Osteoblast (primary cell): ENCODE data around the gene MRPS27. TPM values are rescaled to one million over a fixed set of nuclear protein-coding genes. Genes with fewer than 3 reads are reported as not detected.
"Not testable (repeated sequence)": the region's sequence is repeated elsewhere in the genome, so short reads cannot be mapped to it uniquely, and the experiment has no call there.

Experiments
- DNase-seq: peaks from one replicate; pipeline ENCODE4 v3.0.0; 2011; ENCODE audit warnings: low spot score, mixed read lengths; ENCODE audit not compliant: insufficient read length; ENCODE audit errors: missing footprints
- H2AFZ ChIP-seq: 2 replicates; pipeline ENCODE4 v1.6.0; 2011; ENCODE audit warnings: mild to moderate bottlenecking, low read length
- H3K27ac ChIP-seq: 2 replicates; pipeline ENCODE4 v1.5.1; 2011; ENCODE audit warnings: mild to moderate bottlenecking, low read depth, low read length, moderate library complexity
- H3K27me3 ChIP-seq: 2 replicates; pipeline ENCODE4 v1.6.0; 2012; ENCODE audit warnings: mild to moderate bottlenecking, control low read depth, inconsistent platforms, low read length, moderate library complexity; ENCODE audit not compliant: insufficient read depth
- H3K36me3 ChIP-seq: 2 replicates; pipeline ENCODE4 v1.5.1; 2011; ENCODE audit warnings: mild to moderate bottlenecking, low read length, control low read depth, moderate library complexity; ENCODE audit not compliant: insufficient read depth
- H3K4me1 ChIP-seq: 2 replicates; pipeline ENCODE4 v1.5.1; 2011; ENCODE audit warnings: mild to moderate bottlenecking, low read length, control low read depth, moderate library complexity; ENCODE audit not compliant: insufficient read depth
- H3K4me2 ChIP-seq: 2 replicates; pipeline ENCODE4 v1.6.0; 2011; ENCODE audit warnings: mild to moderate bottlenecking, low read length; ENCODE audit not compliant: insufficient read depth
- H3K4me3 ChIP-seq: fragments of 200-600 bp; sonication (generic); 3 replicates; pipeline ENCODE4 v1.5.1; 2012; ENCODE audit warnings: mild to moderate bottlenecking, low read length, inconsistent platforms; ENCODE audit not compliant: insufficient read depth
- H3K79me2 ChIP-seq: 2 replicates; pipeline ENCODE4 v1.6.0; 2012; ENCODE audit warnings: mild to moderate bottlenecking, low read length, control low read depth, inconsistent platforms; ENCODE audit not compliant: insufficient read depth
- H3K9me3 ChIP-seq: 2 replicates; pipeline ENCODE4 v1.5.1; 2011; ENCODE audit warnings: low read depth, low read length, control low read depth
- H4K20me1 ChIP-seq: 2 replicates; pipeline ENCODE4 v1.6.0; 2012; ENCODE audit warnings: mild to moderate bottlenecking, low read length, control low read depth; ENCODE audit not compliant: insufficient read depth
- total RNA-seq: library from RNA; depleted of rRNA; stranded (reverse); fragments of >200 nt; gene quantifications from 2 replicates; pipeline ENCODE4 v1.2.3, GENCODE V29; 2012
- TF ChIP-seq, protein P1 (sequence below): IDR thresholded peaks from 2 replicates; pipeline ENCODE4 v1.5.1; 2011; ENCODE audit warnings: mild to moderate bottlenecking, low read depth, low read length, moderate library complexity; ENCODE audit errors: extremely low read depth

MRPS27 gene
- total RNA-seq, 1 donor, result 106 TPM

DNA sequence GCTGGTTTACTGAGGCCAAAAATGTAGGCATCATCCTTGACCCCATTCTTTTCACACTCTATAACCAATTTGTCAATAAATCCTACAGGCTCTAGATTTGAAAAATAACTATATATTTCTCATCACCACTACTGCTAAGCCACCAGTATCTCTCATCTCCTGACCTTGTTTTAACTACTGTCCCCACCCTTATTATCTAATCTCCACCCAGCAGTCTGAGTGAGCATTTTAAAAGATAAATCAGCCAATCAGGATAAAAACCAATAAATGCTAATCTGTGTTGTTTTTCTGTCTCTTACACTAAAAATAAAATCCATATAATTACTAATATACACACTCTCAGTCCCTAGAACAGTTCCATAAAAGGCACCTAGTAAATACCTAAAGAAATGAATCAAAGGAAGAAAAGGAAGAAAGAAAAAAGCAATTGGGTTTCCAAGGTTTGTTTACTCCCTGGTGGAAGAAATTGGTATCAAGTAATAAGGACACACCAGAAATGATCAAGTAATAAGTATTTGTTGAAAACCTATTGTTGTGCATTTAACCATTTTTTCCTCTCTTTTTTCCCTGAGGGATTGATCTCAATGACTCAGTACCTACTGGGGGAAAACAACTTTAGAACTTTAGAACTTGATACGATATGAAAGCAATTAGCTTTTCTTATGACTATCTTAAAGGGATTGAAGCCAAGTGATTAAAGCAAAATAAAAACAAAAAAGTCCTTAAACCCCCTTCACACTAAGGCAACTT lies 19.3 kb downstream of the MRPS27 start:
- Histone ChIP-seq H3K36me3 (no peaks in the 10 kb centered on the region), H4K20me1 (no peaks in the 10 kb centered on the region), H3K79me2 (peaks cover 69% of the 10 kb centered on the region), H3K4me1 (peaks cover 9% of the 10 kb centered on the region), H3K4me2 (peak overlapping the region; percentile 29), H2AFZ (no peak overlapping the region), H3K27ac (peak overlapping the region; percentile 13), H3K4me3 (no peak overlapping the region), H3K27me3 (no peaks in the 10 kb centered on the region), H3K9me3 (no peaks in the 10 kb centered on the region)
- TF ChIP-seq, protein P1, sequence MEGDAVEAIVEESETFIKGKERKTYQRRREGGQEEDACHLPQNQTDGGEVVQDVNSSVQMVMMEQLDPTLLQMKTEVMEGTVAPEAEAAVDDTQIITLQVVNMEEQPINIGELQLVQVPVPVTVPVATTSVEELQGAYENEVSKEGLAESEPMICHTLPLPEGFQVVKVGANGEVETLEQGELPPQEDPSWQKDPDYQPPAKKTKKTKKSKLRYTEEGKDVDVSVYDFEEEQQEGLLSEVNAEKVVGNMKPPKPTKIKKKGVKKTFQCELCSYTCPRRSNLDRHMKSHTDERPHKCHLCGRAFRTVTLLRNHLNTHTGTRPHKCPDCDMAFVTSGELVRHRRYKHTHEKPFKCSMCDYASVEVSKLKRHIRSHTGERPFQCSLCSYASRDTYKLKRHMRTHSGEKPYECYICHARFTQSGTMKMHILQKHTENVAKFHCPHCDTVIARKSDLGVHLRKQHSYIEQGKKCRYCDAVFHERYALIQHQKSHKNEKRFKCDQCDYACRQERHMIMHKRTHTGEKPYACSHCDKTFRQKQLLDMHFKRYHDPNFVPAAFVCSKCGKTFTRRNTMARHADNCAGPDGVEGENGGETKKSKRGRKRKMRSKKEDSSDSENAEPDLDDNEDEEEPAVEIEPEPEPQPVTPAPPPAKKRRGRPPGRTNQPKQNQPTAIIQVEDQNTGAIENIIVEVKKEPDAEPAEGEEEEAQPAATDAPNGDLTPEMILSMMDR, result peak; percentile 8
- peak; percentile 21 for DNase-seq

DNA sequence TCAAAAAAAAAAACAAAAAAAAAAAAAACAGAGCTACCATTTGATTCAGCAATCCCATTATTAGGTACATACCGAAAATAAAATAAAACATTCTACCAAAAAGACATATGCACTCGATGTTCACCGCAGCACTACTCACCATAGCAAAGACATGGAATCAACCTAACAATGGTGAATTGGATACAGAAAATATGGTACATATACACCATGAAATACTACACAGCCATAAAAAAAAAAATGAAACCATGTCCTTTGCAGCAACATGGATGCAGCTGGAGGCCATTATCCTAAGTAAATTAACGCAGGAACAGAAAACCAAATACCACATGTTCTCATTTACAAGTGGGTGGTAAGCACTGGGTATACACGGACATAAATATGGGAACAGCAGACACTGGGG lies 21.3 kb downstream of the MRPS27 start:
- peaks cover 52% of the 10 kb centered on the region for H3K79me2 ChIP-seq
- DNase-seq, result no peak
- no peaks in the 10 kb centered on the region for H3K9me3 ChIP-seq
- peaks cover 9% of the 10 kb centered on the region for H3K4me1 ChIP-seq
- no peak overlapping the region for H3K4me3 ChIP-seq
- no peak overlapping the region for H3K27ac ChIP-seq
- no peak overlapping the region for H3K4me2 ChIP-seq
- H4K20me1 ChIP-seq, result no peaks in the 10 kb centered on the region
- H2AFZ ChIP-seq, result no peak overlapping the region
- TF ChIP-seq, protein P1, result no peak
- H3K36me3 ChIP-seq, result peaks cover 5% of the 10 kb centered on the region
- H3K27me3 ChIP-seq, result no peaks in the 10 kb centered on the region

DNA sequence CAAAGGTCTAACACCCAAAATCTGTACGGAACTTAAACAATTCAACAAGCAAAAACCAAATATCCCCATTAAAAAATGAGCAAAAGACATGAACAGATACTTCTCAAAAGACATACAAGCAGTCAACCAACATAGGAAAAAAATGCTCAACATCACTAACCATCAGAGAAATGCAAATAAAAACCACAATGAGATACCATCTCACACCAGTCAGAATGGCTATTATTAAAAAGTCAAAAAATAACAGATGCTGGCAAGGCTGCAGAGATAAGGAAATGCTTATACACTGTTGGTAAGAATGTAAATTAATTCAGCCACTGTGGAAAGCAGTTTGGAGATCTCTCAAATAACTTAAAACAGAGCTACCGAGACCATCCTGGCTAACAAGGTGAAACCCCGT lies 21.9 kb downstream of the MRPS27 start:
- H3K27me3 ChIP-seq, H3K36me3 ChIP-seq, H3K4me3 ChIP-seq, DNase-seq, H4K20me1 ChIP-seq, H3K4me1 ChIP-seq, H3K27ac ChIP-seq, H3K4me2 ChIP-seq, H3K9me3 ChIP-seq, H2AFZ ChIP-seq: not testable (repeated sequence)
- peaks cover 47% of the 10 kb centered on the region for H3K79me2 ChIP-seq

DNA sequence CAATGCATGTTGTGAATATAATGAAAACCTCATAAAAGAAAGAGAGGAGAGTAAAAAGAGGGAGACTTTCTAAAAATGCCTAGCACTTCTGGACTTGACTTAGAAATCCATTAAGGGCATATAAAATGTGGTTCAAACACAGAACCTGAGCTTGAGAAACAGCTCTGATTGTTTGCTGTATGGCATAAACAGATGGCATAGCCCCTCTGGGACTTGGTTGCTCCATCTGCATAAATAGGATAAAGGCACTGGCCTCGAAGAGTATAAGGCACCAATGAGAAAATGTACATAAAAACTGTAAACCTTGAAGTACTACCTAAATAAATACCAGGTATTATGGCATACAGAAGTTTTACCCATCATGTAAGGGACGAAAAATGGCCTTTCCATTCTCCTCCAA lies 23.8 kb downstream of the MRPS27 start:
- H3K9me3 ChIP-seq, result no peaks in the 10 kb centered on the region
- H4K20me1 ChIP-seq, result no peaks in the 10 kb centered on the region
- TF ChIP-seq, protein P1, result no peak
- no peak overlapping the region for H3K4me3 ChIP-seq
- H2AFZ ChIP-seq, result no peak overlapping the region
- peaks cover 11% of the 10 kb centered on the region for H3K36me3 ChIP-seq
- H3K4me2 ChIP-seq, result no peak overlapping the region
- H3K79me2 ChIP-seq, result peaks cover 28% of the 10 kb centered on the region
- peaks cover 6% of the 10 kb centered on the region for H3K4me1 ChIP-seq
- H3K27me3 ChIP-seq, result no peaks in the 10 kb centered on the region
- no peak overlapping the region for H3K27ac ChIP-seq
- no peak for DNase-seq
